GM12878 (cell line): ENCODE data around the gene OSBPL2. TPM values are rescaled to one million over a fixed set of nuclear protein-coding genes. Genes with fewer than 3 reads are reported as not detected.

Experiments used
- ATAC-seq: fragments of 200-7000 bp; cut with Tn5 transposase; 3 replicates; pipeline ENCODE4 v1.9.1; 2020; ENCODE audit warnings: mild to moderate bottlenecking, moderate library complexity
- BruUV-seq: library from RNA; stranded (reverse); fragments of 400-500 nt; replicated peaks from 2 replicates; lab custom pipeline; 2021; lab: Mats Ljungman, UMichigan
- CTCF ChIA-PET: fragments of 300-600 bp; sonication (Branson Sonifier 250); formaldehyde crosslinking; extraction: SDS; loops from one replicate; lab custom pipeline; 2021; ENCODE audit warnings: inconsistent platforms; lab: Yijun Ruan, JAX
- POLR2A ChIA-PET: fragments of 350-600 bp; formaldehyde crosslinking; extraction: SDS; loops from one replicate; lab custom pipeline; 2021; ENCODE audit warnings: inconsistent platforms; lab: Charles Lee
- RAD21 ChIA-PET: fragments of 300-600 bp; sonication (Branson Sonifier 250); formaldehyde crosslinking; loops from one replicate; lab custom pipeline; 2023; ENCODE audit warnings: antibody characterized with exemption; ENCODE audit not compliant: unreplicated experiment; lab: Charles Lee
- SMC1A ChIA-PET: fragments of 300-600 bp; sonication (Branson Sonifier 250); formaldehyde crosslinking; loops from one replicate; lab custom pipeline; 2023; ENCODE audit not compliant: unreplicated experiment, uncharacterized antibody; lab: Charles Lee
- DNase-seq: peaks from one replicate; pipeline ENCODE4 v3.0.0-alpha.2; 2011; ENCODE audit warnings: low read depth, low spot score
- FAIRE-seq: peaks from 3 replicates; lab custom pipeline; 2011; peaks lifted over from hg19 to GRCh38; lab: Jason Lieb, UNC
- H2AFZ ChIP-seq: 2 replicates; pipeline ENCODE4 v1.6.0; 2011; ENCODE audit warnings: low read depth, low read length, control low read depth; ENCODE audit not compliant: control insufficient read depth
- H3K27ac ChIP-seq: 2 replicates; pipeline ENCODE4 v1.5.1; 2011; ENCODE audit warnings: control low read depth; ENCODE audit not compliant: control insufficient read depth, insufficient read depth
- H3K27me3 ChIP-seq, 2 experiments: replicated peaks in 1 of 2; 2 replicates each; pipeline versions ENCODE4 v1.6.0 to v1.6.1; 2011; ENCODE audit warnings: low read length in 1 of 2; ENCODE audit not compliant: control insufficient read depth in 2 of 2, insufficient read depth in 2 of 2
- H3K36me3 ChIP-seq, 2 experiments: 2 replicates each; pipeline ENCODE4 v1.5.1; 2011; ENCODE audit warnings: low read length in 1 of 2; ENCODE audit not compliant: control insufficient read depth in 2 of 2, insufficient read depth in 2 of 2
- H3K4me1 ChIP-seq: 2 replicates; pipeline ENCODE4 v1.6.1; 2011; ENCODE audit warnings: mild to moderate bottlenecking, low read length, moderate library complexity, mixed read lengths; ENCODE audit not compliant: control insufficient read depth, insufficient read depth
- H3K4me2 ChIP-seq: 2 replicates; pipeline ENCODE4 v1.6.0; 2011; ENCODE audit warnings: control low read depth; ENCODE audit not compliant: control insufficient read depth, insufficient read depth
- H3K4me3 ChIP-seq: fragments of 200-600 bp; sonication (generic); 2 replicates; pipeline ENCODE4 v1.5.1; 2016
- H3K79me2 ChIP-seq: 2 replicates; pipeline ENCODE4 v1.6.0; 2011; ENCODE audit warnings: low read length; ENCODE audit not compliant: control insufficient read depth, insufficient read depth
- H3K9ac ChIP-seq: 2 replicates; pipeline ENCODE4 v1.8.0; 2011; ENCODE audit warnings: low read length, control low read depth, mixed read lengths; ENCODE audit not compliant: control insufficient read depth, insufficient read depth
- H3K9me3 ChIP-seq: replicated peaks from 3 replicates; pipeline ENCODE4 v1.5.1; 2011; ENCODE audit warnings: mild to moderate bottlenecking, low read length; ENCODE audit not compliant: control insufficient read depth, insufficient read depth
- H4K20me1 ChIP-seq: 2 replicates; pipeline ENCODE4 v1.6.0; 2011; ENCODE audit not compliant: control insufficient read depth, insufficient read depth
- ATF3 ChIP-seq: IDR thresholded peaks from 2 replicates; pipeline ENCODE4 v1.6.1; 2011; ENCODE audit warnings: low read depth, mild to moderate bottlenecking, low read length, moderate library complexity, borderline replicate concordance; ENCODE audit errors: extremely low read depth
- BHLHE40 ChIP-seq, 2 experiments: fragments of 450-650 bp in 1 of 2; IDR thresholded peaks; 2 replicates each; pipeline ENCODE4 v1.6.1; 2011 to 2017; ENCODE audit warnings: low read depth in 2 of 2, borderline replicate concordance in 1 of 2, improper control_type of control experiment in 1 of 2, low read length in 1 of 2, mild to moderate bottlenecking in 1 of 2
- CTCF ChIP-seq, 3 experiments: IDR thresholded peaks in 2 of 3; conservative IDR thresholded peaks in 1 of 3; 2 replicates each; pipeline ENCODE4 v1.5.1; 2011; ENCODE audit warnings: low read depth in 3 of 3, low read length in 3 of 3, mild to moderate bottlenecking in 3 of 3, control low read depth in 2 of 3, moderate library complexity in 2 of 3, inconsistent platforms in 1 of 3, mixed read lengths in 1 of 3; ENCODE audit not compliant: control insufficient read depth in 2 of 3, insufficient read depth in 1 of 3; ENCODE audit errors: extremely low read depth in 1 of 3
- IRF3 ChIP-seq: fragments of 450-650 bp; IDR thresholded peaks from 2 replicates; pipeline ENCODE4 v1.6.1; 2014; ENCODE audit warnings: mild to moderate bottlenecking
- PAX8 ChIP-seq: fragments of 450-650 bp; IDR thresholded peaks from 2 replicates; pipeline ENCODE4 v1.6.1; 2017; ENCODE audit warnings: mild to moderate bottlenecking, moderate library complexity
- PRDM15 ChIP-seq: fragments of 450-650 bp; formaldehyde crosslinking; IDR thresholded peaks from 2 replicates; pipeline ENCODE4 v1.4.0; 2020; ENCODE audit warnings: mild to moderate bottlenecking, moderate library complexity
- RCOR1 ChIP-seq: conservative IDR thresholded peaks from 2 replicates; pipeline ENCODE4 v1.6.1; 2012; ENCODE audit warnings: low read depth, low read length, improper control_type of control experiment
- WGBS: methylation state at CpG from one replicate; pipeline ENCODE4 v1.1.6; 2016; ENCODE audit warnings: low lambda C conversion rate; ENCODE audit not compliant: insufficient replicate concordance, insufficient coverage; ENCODE audit errors: missing lambda C conversion rate; 5-methylcytosine and 5-hydroxymethylcytosine counted together
- in situ Hi-C: fragments of 300-500 bp; cut with MboI; formaldehyde crosslinking; loops from 9 replicates; pipeline ENCODE4 v1.14.3; 2018; ENCODE audit warnings: mixed read lengths
- intact Hi-C: fragments of 100-400 bp; cut with micrococcal nuclease; formaldehyde crosslinking; loops from one replicate; pipeline ENCODE4 v1.14.2; 2022; ENCODE audit not compliant: unreplicated experiment
- polyA plus RNA-seq, 11 experiments: library from polyadenylated mRNA; depleted of rRNA in 4 of 11; unstranded in 6 of 11; stranded (reverse) in 5 of 11; fragments of >200 nt; fragmentation: Nextera tagmentation in 4 of 11; fragmentation: Illumina TruSeq in 1 of 11; extraction: Ambion mirVana in 4 of 11; extraction: Trizol in 1 of 11; gene quantifications; 1 replicate in 1 of 11; 2 replicates in 10 of 11; pipeline versions ENCODE4 v1.2.1 to v1.2.3, GENCODE V29; 2011 to 2016; ENCODE audit warnings: inconsistent platforms in 2 of 11, missing spikeins in 2 of 11, low read depth in 1 of 11
- total RNA-seq, 4 experiments: library from RNA; depleted of rRNA in 3 of 4; stranded (reverse); fragments of >200 nt in 3 of 4; fragmentation: Illumina TruSeq in 1 of 4; extraction: Trizol in 1 of 4; gene quantifications; 2 replicates each; pipeline versions ENCODE4 v1.2.1 to v1.2.3, GENCODE V29; 2013 to 2021

The OSBPL2 gene
- total and polyA plus RNA-seq, 10 of the 15 experiments (the other 5 are each of a cell fraction or from before 2014, with no cell fraction given) = 2.8 to 22.3 (median 14.7) TPM

GRCh38 chr20:62288535-62289105 is 50.3 kb downstream of the OSBPL2 start:
- SMC1A ChIA-PET = no interaction called here
- 94% methylated on average over 15 of the region's 15 CpGs for WGBS
- no peak for ATAC-seq
- H3K79me2 ChIP-seq = no peaks in the 10 kb centered on the region
- POLR2A ChIA-PET = no interaction called here
- no peak overlapping the region for H3K4me3 ChIP-seq
- RAD21 ChIA-PET = no interaction called here
- H2AFZ ChIP-seq = no peak overlapping the region
- no peak for DNase-seq
- in situ Hi-C loops = no loop called here
- H4K20me1 ChIP-seq = no peaks in the 10 kb centered on the region
- no peaks in the 10 kb centered on the region for H3K4me1 ChIP-seq
- peaks cover 3 to 13% of the 10 kb centered on the region in 2 experiments; a peak in 3 of 4 replicates for H3K36me3 ChIP-seq
- no TSS peak for BruUV-seq
- no peak overlapping the region for H3K9ac ChIP-seq
- CTCF ChIA-PET = no interaction called here
- H3K27me3 ChIP-seq = no peaks in the 10 kb centered on the region
- no peak overlapping the region for H3K27ac ChIP-seq
- H3K9me3 ChIP-seq = no peaks in the 10 kb centered on the region
- intact Hi-C loops = no loop called here
- FAIRE-seq = no peak
- TF ChIP-seq CTCF (IDR thresholded peaks at IDR 0.05 in 2 of 3, conservative IDR thresholded peaks at IDR 0.05 in 1 of 3; ENCODE audit: control insufficient read depth in 2 of 3, extremely low read depth in 1 of 3, insufficient read depth in 1 of 3, low read depth in 3 of 3, low read length in 3 of 3) = no peak
- no peak for TF ChIP-seq IRF3
- TF ChIP-seq RCOR1 = no peak
- TF ChIP-seq PAX8 = no peak
- TF ChIP-seq ATF3 = no peak
- TF ChIP-seq PRDM15 (CRISPR knock-in tag) = no peak
- TF ChIP-seq BHLHE40 (IDR thresholded peaks at IDR 0.05; ENCODE audit: borderline replicate concordance in 1 of 2, low read depth in 2 of 2, low read length in 1 of 2) = no peak
- H3K4me2 ChIP-seq = no peak overlapping the region
